Adrenal gland (tissue), 19 donors: Measurements from ENCODE around the gene AIFM3. TPM values are rescaled to one million over a fixed set of nuclear protein-coding genes. Genes with fewer than 3 reads are reported as not detected.

Experiments used
- DNase-seq, 7 donors: peaks; one replicate each; pipeline ENCODE4 v3.0.0-alpha.2; 2019 to 2020
- H3K27ac ChIP-seq, 5 donors: fragments of 200-600 bp; sonication (generic) in 4 of 5; 1 replicate in 3 of 5; 2 replicates in 2 of 5; pipeline versions ENCODE4 v1.5.1 to v1.8.0; 2016 to 2020; ENCODE audit warnings: mild to moderate bottlenecking in 1 of 5
- H3K27me3 ChIP-seq: fragments of 200-600 bp; 2 replicates; pipeline ENCODE4 v1.8.0; 2021
- H3K36me3 ChIP-seq, 2 donors: fragments of 200-600 bp; replicated peaks in 1 of 2; 1 replicate in 1 of 2; 2 replicates in 1 of 2; pipeline versions ENCODE4 v1.5.1 to v1.8.0; 2018 to 2022
- H3K4me1 ChIP-seq, 2 donors: fragments of 200-600 bp; replicated peaks in 1 of 2; 1 replicate in 1 of 2; 2 replicates in 1 of 2; pipeline versions ENCODE4 v1.5.1 to v1.8.0; 2018 to 2021
- H3K4me3 ChIP-seq, 4 donors: fragments of 200-600 bp; sonication (generic) in 3 of 4; one replicate each; pipeline ENCODE4 v1.5.1; 2016 to 2018
- H3K9me3 ChIP-seq, 3 donors: fragments of 200-600 bp; sonication (generic) in 1 of 3; replicated peaks in 1 of 3; 1 replicate in 2 of 3; 2 replicates in 1 of 3; pipeline versions ENCODE4 v1.5.1 to v1.8.0; 2016 to 2021
- POLR2A ChIP-seq, 2 donors: fragments of 450-650 bp; IDR thresholded peaks; one replicate each; pipeline ENCODE4 v1.6.1; 2017; ENCODE audit warnings: antibody characterized with exemption in 2 of 2, mild to moderate bottlenecking in 2 of 2, moderate library complexity in 1 of 2
- WGBS, 4 donors: extraction: QIAGEN DNeasy Blood & Tissue Kit in 2 of 4; methylation state at CpG; one replicate each; pipeline versions ENCODE4 v1.1.5 to v1.1.7; 2013 to 2017; 5-methylcytosine and 5-hydroxymethylcytosine counted together
- intact Hi-C, 2 donors: fragments of 100-400 bp; cut with DNase I; formaldehyde crosslinking; loops; one replicate each; pipeline versions ENCODE4 v1.14.1 to v1.15.0; 2022 to 2023
- long read RNA-seq, 10 donors: library from polyadenylated mRNA in 3 of 10; unstranded in 2 of 10; stranded (forward) in 1 of 10; transcript quantifications; one replicate each; pipeline ENCODE4 v2.0.0 and lab custom pipeline, GENCODE V29; 2021 to 2026
- polyA plus RNA-seq, 3 donors: library from polyadenylated mRNA; stranded (reverse); fragments of 200-250 nt in 2 of 3; fragments of 350-450 nt in 1 of 3; fragmentation: Illumina TruSeq in 1 of 3; extraction: RNeasy Lipid Tissue Mini Kit (QIAGEN cat#74804) in 1 of 3; gene quantifications; one replicate each; pipeline ENCODE4 v1.2.3, GENCODE V29; 2013 to 2014
- total RNA-seq, 9 donors: library from RNA; depleted of rRNA in 4 of 9; stranded (reverse); fragments of >200 nt in 4 of 9; fragments of 120-200 nt in 1 of 9; fragmentation: NEBNext Ultra II Directional in 1 of 9; extraction: Animal tissue kit (Norgen Biotek cat#: 25700) in 1 of 9; gene quantifications; one replicate each; pipeline versions ENCODE4 v1.1.0 to v1.2.4, GENCODE V29; 2013 to 2023
- TF ChIP-seq, protein P1 (sequence below), 6 experiments: fragments of 450-650 bp in 4 of 6; fragments of 200-600 bp in 2 of 6; sonication (generic) in 1 of 6; IDR thresholded peaks; 1 replicate in 5 of 6; 2 replicates in 1 of 6; pipeline versions ENCODE4 v1.5.1 to v1.8.0; 2016 to 2021; ENCODE audit warnings: antibody characterized with exemption in 6 of 6, mild to moderate bottlenecking in 2 of 6, moderate library complexity in 1 of 6
- donor health status: healthy with polysubstance abuse.
- donor health status: Bipolar disorder and iron deficiency.
- donor health status: DM: yes; HTN: yes; CAD: no.
- donor health status: DM: no; HTN: no; CAD: no.
- donor health status: DM: no; HTN: no; CAD: no.
- donor health status: DM: yes; HTN: yes; CAD: no.

The AIFM3 gene
- total RNA-seq (1 to 10 TPM in 7 of 9 donors, under 1 TPM in 2; 0.72 to 5.0 (median 1.9) TPM), polyA plus RNA-seq (1 to 10 TPM in 2 of 3 donors, under 1 TPM in 1; 0.37 to 9.1 (median 6.1) TPM)
- long read RNA-seq, donor 1: 0 reads
- long read RNA-seq, donor 2, partial matches to known transcripts: 5 of 5 reads
- long read RNA-seq, donor 2, other reads (novel, unspliced or antisense): 0 of 5 reads
- long read RNA-seq, donor 3: 0 reads
- long read RNA-seq, donor 4, partial matches to known transcripts: 1 of 1 reads
- long read RNA-seq, donor 4, other reads (novel, unspliced or antisense): 0 of 1 reads
- long read RNA-seq, donor 5, partial matches to known transcripts: 0 of 1 reads
- long read RNA-seq, donor 5, other reads (novel, unspliced or antisense): 1 of 1 reads
- long read RNA-seq, donor 6: 0 reads
- long read RNA-seq, donor 7: 0 reads
- long read RNA-seq, donor 8: 0 reads
- long read RNA-seq, donor 9: 0 reads
- long read RNA-seq, donor 10: 0 reads

GRCh38 chr22:20966883-20967696, at the start of gene AIFM3:
Gene AIFM3 (plus strand): TSS chr22:20967255. CDS start chr22:20967945, 690 bp downstream.
- H3K4me3 ChIP-seq: no peak within 1 kb of the TSS
- intact Hi-C loops: no loop called here

GRCh38 chr22:20918663-20919218, 48.3 kb upstream of the AIFM3 start:
- no peak overlapping the region for H3K27ac ChIP-seq
- no peaks in the 10 kb centered on the region for H3K27me3 ChIP-seq
- H3K36me3 ChIP-seq: no peaks in the 10 kb centered on the region
- DNase-seq: no peak
- intact Hi-C loops: no loop called here
- peaks cover 15 to 39% of the 10 kb centered on the region in 2 donors for H3K4me1 ChIP-seq
- H3K4me3 ChIP-seq: peak overlapping the region in 3 of 4 donors; percentile 32 to 93 (median 91)
- 1 to 2% (median 1%) methylated on average over 19 of the region's 19 CpGs for WGBS, 4 donors
- no peak for TF ChIP-seq POLR2A (IDR thresholded peaks at IDR 0.05)
- no peaks in the 10 kb centered on the region for H3K9me3 ChIP-seq

More at GRCh38 chr22:20966883-20967696, at the start of gene AIFM3:
- no peak within 1 kb of the TSS for H3K27ac ChIP-seq
- H3K9me3 ChIP-seq: no peaks in the 10 kb centered on the region
- H3K36me3 ChIP-seq: no peaks in the 10 kb centered on the region
- WGBS, 4 donors: 69 to 86% (median 76%) methylated on average over 11 to 22 of the region's 22 CpGs
- H3K4me1 ChIP-seq: peaks cover 8 to 9% of the 10 kb centered on the region in 2 donors
- H3K27me3 ChIP-seq: no peaks in the 10 kb centered on the region
- DNase-seq: no peak
- TF ChIP-seq, protein P1, sequence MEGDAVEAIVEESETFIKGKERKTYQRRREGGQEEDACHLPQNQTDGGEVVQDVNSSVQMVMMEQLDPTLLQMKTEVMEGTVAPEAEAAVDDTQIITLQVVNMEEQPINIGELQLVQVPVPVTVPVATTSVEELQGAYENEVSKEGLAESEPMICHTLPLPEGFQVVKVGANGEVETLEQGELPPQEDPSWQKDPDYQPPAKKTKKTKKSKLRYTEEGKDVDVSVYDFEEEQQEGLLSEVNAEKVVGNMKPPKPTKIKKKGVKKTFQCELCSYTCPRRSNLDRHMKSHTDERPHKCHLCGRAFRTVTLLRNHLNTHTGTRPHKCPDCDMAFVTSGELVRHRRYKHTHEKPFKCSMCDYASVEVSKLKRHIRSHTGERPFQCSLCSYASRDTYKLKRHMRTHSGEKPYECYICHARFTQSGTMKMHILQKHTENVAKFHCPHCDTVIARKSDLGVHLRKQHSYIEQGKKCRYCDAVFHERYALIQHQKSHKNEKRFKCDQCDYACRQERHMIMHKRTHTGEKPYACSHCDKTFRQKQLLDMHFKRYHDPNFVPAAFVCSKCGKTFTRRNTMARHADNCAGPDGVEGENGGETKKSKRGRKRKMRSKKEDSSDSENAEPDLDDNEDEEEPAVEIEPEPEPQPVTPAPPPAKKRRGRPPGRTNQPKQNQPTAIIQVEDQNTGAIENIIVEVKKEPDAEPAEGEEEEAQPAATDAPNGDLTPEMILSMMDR (IDR thresholded peaks at IDR 0.05): no peak
- TF ChIP-seq POLR2A (IDR thresholded peaks at IDR 0.05): no peak

DNA sequence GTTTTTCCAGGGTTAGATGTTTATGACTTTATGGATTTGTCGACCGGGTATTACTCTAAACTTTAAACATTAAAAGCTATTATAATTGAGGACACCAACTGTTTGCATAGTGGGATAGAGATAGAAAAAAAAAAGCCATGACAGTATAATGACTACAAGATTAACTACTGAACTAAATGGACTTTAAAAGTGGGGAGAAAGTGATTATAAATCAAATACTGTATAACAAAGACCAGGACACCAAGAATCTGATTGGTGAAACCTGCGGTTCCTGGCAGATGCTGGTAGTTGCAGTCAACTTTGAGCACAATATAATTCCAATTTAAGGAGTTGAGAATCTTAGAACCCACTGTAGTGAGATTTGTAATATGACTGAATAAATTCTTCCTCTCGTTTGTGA, 47.3 kb upstream of the AIFM3 start:
- DNase-seq: no peak
- TF ChIP-seq, protein P1 (IDR thresholded peaks at IDR 0.05): no peak
- TF ChIP-seq POLR2A (IDR thresholded peaks at IDR 0.05): no peak
- no peaks in the 10 kb centered on the region for H3K27me3 ChIP-seq
- no peaks in the 10 kb centered on the region for H3K9me3 ChIP-seq
- intact Hi-C loops: no loop called here
- H3K36me3 ChIP-seq: no peaks in the 10 kb centered on the region
- H3K27ac ChIP-seq: peak overlapping the region in 1 of 5 donors; percentile 9
- WGBS, 4 donors: 13 to 24% (median 19%) methylated on average over 4 of the region's 4 CpGs
- peak overlapping the region in 1 of 4 donors; percentile 91 for H3K4me3 ChIP-seq
- peaks cover 15 to 39% of the 10 kb centered on the region in 2 donors for H3K4me1 ChIP-seq

DNA sequence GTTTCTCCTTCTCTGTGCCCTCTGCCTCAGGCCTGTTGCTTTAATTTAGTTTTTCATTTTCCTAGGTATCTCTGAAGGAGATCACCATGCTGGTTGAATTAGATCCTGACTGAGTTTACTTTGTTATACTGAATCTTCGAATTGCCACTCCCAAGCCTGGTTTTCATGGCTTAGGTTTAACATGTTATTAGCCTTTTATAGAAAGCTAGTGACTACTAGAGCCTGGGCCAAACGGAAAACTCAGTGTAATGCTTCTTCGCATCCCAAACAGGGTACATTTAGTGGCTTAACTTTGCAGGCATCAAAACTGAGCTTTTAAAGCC, 46.2 kb upstream of the AIFM3 start:
- peak overlapping the region in 1 of 4 donors; percentile 10 for H3K4me3 ChIP-seq
- H3K4me1 ChIP-seq: peaks cover 15 to 43% of the 10 kb centered on the region in 2 donors
- H3K36me3 ChIP-seq: no peaks in the 10 kb centered on the region
- WGBS, 4 donors: 56 to 75% (median 69%) methylated on average over 3 of the region's 3 CpGs
- no peak for TF ChIP-seq POLR2A (IDR thresholded peaks at IDR 0.05)
- TF ChIP-seq, protein P1 (IDR thresholded peaks at IDR 0.05): no peak
- H3K9me3 ChIP-seq: no peaks in the 10 kb centered on the region
- no peak for DNase-seq
- H3K27me3 ChIP-seq: no peaks in the 10 kb centered on the region
- intact Hi-C loops: no loop called here
- H3K27ac ChIP-seq: no peak overlapping the region
